HG03378 (cell line): ENCODE measurements around the gene C15orf40.
"Not testable (repeated sequence)": the region's sequence is repeated elsewhere in the genome, so short reads cannot be mapped to it uniquely, and the experiment has no call there.

ENCODE experiments used
- ATAC-seq: cut with Tn5 transposase; IDR thresholded peaks from one replicate; pipeline ENCODE4 v1.9.1; 2021; ENCODE audit warnings: mild to moderate bottlenecking, moderate library complexity; ENCODE audit not compliant: unreplicated experiment

C15orf40 gene

GRCh38 chr15:82952158-82953081 is 59.0 kb downstream of the C15orf40 start, which contains the start of gene HOMER2:
HOMER2 (minus strand) TSS chr15:82952720; CDS start chr15:82952535, 185 bp downstream.
- no peak for ATAC-seq

GRCh38 chr15:82951472-82952157 is 59.8 kb downstream of the C15orf40 start:
- no peak for ATAC-seq

GRCh38 chr15:82950746-82951370 is 60.6 kb downstream of the C15orf40 start:
- peak; percentile 60 for ATAC-seq

- peak; percentile 16 for ATAC-seq
These were observed 61.1 kb downstream of the C15orf40 start for GRCh38 chr15:82950295-82950694.

- no peak for ATAC-seq
These were observed 65.2 kb downstream of the C15orf40 start for GRCh38 chr15:82946155-82946701.

- no peak for ATAC-seq
These were observed 66.1 kb downstream of the C15orf40 start for GRCh38 chr15:82945326-82945725.

- no peak for ATAC-seq
These were observed 66.6 kb downstream of the C15orf40 start for GRCh38 chr15:82944821-82945220.

GRCh38 chr15:82944056-82944455 is 67.4 kb downstream of the C15orf40 start:
- ATAC-seq = no peak

- no peak for ATAC-seq
These were observed 68.3 kb downstream of the C15orf40 start for GRCh38 chr15:82943176-82943575.

- ATAC-seq = no peak
These were observed 68.7 kb downstream of the C15orf40 start for GRCh38 chr15:82942691-82943090.

GRCh38 chr15:82939678-82940077 is 71.8 kb downstream of the C15orf40 start:
- ATAC-seq = not testable (repeated sequence)
